ENCODE results near the gene BNC2.

GRCh38 chr9:16460696-16461095 lies 409.8 kb downstream of the BNC2 start:
- TF ChIP-seq, protein P1, sequence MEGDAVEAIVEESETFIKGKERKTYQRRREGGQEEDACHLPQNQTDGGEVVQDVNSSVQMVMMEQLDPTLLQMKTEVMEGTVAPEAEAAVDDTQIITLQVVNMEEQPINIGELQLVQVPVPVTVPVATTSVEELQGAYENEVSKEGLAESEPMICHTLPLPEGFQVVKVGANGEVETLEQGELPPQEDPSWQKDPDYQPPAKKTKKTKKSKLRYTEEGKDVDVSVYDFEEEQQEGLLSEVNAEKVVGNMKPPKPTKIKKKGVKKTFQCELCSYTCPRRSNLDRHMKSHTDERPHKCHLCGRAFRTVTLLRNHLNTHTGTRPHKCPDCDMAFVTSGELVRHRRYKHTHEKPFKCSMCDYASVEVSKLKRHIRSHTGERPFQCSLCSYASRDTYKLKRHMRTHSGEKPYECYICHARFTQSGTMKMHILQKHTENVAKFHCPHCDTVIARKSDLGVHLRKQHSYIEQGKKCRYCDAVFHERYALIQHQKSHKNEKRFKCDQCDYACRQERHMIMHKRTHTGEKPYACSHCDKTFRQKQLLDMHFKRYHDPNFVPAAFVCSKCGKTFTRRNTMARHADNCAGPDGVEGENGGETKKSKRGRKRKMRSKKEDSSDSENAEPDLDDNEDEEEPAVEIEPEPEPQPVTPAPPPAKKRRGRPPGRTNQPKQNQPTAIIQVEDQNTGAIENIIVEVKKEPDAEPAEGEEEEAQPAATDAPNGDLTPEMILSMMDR (IDR thresholded peaks at IDR 0.05) = no peak
- no peak for TF ChIP-seq POLR2A (IDR thresholded peaks at IDR 0.05)

Measured in Peyer's patch (tissue), 4 donors.